HFF-Myc (cell line): ENCODE measurements around the gene LONP2.
"Not testable (repeated sequence)": the region's sequence is repeated elsewhere in the genome, so short reads cannot be mapped to it uniquely, and the experiment has no call there.

Experiments
- DNase-seq: peaks from one replicate; pipeline ENCODE4 v3.0.0-alpha.2; 2011; ENCODE audit warnings: low read depth; ENCODE audit errors: extremely low read depth
- H3K4me3 ChIP-seq: replicated peaks from 2 replicates; pipeline ENCODE4 v1.5.1; 2011; ENCODE audit warnings: low read depth, mild to moderate bottlenecking, control low read depth, low read length
- TF ChIP-seq, protein P1 (sequence below): IDR thresholded peaks from 2 replicates; pipeline ENCODE4 v1.5.1; 2012; ENCODE audit warnings: mild to moderate bottlenecking, low read depth, low read length, control low read depth; ENCODE audit errors: missing control alignments

The LONP2 gene

DNA sequence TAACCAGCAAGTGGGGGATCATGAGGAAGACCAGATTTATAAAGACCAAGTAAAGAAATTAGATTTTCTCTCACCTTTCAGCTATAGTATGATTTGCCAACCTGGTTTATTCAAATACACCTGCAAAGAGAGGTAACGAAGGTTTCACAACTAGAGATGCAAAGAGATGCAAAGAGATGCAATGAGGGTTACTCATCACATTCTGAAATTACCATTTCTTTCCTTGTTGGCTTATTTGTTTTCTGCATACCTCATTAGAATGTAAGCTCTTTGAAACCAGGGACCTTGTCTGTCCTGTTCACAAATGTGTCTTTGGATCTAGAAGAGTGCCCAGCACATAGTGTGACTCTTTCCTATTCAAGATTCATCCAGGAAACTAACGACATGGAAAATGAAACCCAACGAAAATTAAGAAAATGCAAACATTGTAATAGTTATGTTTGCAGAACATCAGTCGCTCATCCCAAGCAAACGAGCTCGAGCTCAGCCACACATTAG, 9.0 kb upstream of the LONP2 start:
- TF ChIP-seq, protein P1, sequence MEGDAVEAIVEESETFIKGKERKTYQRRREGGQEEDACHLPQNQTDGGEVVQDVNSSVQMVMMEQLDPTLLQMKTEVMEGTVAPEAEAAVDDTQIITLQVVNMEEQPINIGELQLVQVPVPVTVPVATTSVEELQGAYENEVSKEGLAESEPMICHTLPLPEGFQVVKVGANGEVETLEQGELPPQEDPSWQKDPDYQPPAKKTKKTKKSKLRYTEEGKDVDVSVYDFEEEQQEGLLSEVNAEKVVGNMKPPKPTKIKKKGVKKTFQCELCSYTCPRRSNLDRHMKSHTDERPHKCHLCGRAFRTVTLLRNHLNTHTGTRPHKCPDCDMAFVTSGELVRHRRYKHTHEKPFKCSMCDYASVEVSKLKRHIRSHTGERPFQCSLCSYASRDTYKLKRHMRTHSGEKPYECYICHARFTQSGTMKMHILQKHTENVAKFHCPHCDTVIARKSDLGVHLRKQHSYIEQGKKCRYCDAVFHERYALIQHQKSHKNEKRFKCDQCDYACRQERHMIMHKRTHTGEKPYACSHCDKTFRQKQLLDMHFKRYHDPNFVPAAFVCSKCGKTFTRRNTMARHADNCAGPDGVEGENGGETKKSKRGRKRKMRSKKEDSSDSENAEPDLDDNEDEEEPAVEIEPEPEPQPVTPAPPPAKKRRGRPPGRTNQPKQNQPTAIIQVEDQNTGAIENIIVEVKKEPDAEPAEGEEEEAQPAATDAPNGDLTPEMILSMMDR, result no peak
- DNase-seq, result no peak
- H3K4me3 ChIP-seq, result no peak overlapping the region

DNA sequence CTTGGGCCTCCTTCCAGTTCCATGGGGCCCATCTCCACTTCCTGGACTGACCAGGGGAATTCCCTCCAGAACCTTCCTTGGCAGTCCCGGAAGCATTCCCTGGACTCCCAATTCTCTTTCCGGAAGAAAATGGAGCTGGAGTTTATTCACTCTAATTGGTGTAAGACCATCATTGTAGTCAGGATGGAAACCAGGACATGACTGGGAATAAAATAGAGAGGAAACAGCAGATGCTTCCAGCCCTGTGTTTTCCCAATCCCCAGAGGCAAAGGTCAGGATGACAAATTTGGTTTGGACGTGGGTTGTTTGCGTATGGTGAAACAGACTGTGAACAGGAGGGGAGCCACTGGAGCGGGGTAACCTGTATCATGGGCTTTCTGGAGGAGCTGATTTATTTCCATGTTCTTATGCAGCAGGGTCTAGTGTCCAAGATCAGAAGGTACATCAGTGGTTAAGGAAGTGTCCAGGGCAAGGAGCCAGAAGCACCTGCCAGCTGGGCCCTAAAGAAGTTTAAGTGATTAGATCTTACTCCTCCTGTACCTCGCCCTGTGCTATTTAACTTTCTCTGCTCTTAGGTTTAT, 8.5 kb upstream of the LONP2 start:
- no peak for DNase-seq
- H3K4me3 ChIP-seq, result no peak overlapping the region
- TF ChIP-seq, protein P1, result no peak

DNA sequence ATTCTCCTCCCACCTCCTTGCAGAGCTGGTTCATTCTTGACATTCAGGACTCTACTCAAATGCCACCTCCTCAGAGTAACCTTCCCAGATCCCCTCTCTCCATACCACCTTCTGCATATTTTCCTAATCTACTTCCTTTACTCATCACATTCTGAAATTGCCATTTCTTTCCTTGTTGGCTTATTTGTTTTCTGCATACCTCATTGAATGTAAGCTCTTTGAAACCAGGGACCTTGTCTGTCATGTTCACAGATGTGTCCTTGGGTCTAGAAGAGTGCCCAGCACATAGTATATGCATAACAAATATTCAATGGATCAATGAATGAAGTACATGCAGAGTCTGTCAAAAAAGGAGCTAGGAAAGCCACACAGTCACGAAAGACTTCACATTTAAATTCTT, 7.8 kb upstream of the LONP2 start:
- no peak for DNase-seq
- TF ChIP-seq, protein P1, result no peak
- no peak overlapping the region for H3K4me3 ChIP-seq

DNA sequence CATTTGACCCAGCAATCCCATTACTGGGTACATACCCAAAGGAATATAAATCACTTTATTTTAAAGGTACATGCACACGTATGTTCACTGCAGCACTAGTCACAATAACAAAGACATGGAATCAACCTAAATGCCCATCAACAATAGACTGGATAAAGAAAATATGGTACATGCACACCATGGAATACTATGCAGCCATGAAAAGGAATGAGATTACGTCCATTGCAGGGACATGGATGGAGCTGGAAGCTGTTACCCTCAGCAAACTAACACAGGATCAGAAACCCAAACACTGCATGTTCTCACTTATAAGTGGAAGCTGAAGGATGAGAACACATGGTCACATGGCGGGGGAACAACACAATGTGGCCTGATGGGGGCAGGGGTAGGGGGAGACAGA, 4.0 kb upstream of the LONP2 start:
- not testable (repeated sequence) for H3K4me3 ChIP-seq, DNase-seq

DNA sequence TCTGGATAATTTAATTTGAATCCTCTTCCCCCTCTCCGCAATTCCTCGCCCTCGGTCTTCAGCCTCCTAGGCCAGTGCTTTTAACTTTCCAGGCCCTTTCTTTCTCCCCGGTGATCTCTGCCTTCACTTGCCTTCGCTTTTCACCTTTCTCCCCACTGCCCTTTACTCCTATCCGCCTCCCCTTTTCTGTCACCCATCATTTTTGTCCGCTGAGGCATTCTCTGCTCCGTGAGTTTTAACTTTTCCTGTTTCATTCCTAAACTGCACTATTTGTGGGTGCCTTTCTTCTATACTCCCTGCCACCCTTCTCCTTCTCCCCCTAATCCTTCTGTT, 729 bp downstream of the LONP2 start:
- DNase-seq, result no peak
- peak overlapping the region; percentile 86 for H3K4me3 ChIP-seq
- TF ChIP-seq, protein P1, result no peak

DNA sequence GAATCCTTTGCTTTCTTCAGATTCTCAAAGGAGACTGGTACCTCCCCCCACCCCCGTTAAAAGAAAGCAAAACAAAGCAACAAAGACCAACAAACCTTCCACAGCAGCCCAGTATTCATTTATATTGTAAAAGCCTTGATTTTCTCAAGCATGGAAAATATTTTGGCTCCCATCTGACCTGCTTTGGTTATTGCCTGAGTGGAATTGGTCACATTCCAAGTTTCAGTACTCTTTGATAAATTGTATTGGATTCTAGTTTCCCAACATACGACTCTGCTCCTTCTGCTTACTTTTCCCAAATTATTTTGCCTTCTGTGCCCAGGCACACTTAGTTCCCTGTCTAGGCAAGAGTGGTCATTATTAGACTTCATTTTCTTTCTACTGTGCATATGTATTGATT, 2.0 kb downstream of the LONP2 start:
- peak overlapping the region; percentile 86 for H3K4me3 ChIP-seq
- TF ChIP-seq, protein P1, result no peak
- no peak for DNase-seq

DNA sequence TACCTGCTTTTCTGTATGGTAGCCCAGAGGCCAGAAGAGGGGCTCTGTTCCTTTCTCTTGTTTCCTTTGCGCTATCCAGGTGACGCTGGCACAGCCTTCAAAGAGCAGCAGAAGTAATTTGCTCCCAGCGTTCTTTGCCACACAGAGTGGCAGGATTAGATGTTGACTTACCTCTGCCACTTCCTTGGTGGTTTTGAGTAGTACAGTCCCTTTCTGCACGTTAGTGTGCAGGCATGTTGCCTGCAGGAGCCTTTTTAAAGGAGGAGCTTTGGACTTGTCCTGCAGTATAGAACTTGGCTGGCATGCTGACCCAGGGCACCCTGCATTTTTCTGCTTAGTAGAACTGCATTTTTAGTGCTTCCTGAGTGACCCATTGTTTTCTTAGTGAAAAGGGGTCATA, 3.2 kb downstream of the LONP2 start, which contains the start of gene ABCC11:
Gene ABCC11 (minus strand): TSS at position 229 of the 400 bp plus-strand sequence. CDS start 15,618 bp downstream, outside the sequence.
- no peak for DNase-seq
- TF ChIP-seq, protein P1, result no peak
- H3K4me3 ChIP-seq, result no peak within 1 kb of the TSS
